ENCODE data around the gene PTDSS2. TPM values are rescaled to one million over a fixed set of nuclear protein-coding genes. Genes with fewer than 3 reads are reported as not detected.

PTDSS2 gene
- total and polyA plus RNA-seq, 2 of the 4 experiments (the other 2 are of a cell fraction), result 23.5 to 26.6 TPM

DNA sequence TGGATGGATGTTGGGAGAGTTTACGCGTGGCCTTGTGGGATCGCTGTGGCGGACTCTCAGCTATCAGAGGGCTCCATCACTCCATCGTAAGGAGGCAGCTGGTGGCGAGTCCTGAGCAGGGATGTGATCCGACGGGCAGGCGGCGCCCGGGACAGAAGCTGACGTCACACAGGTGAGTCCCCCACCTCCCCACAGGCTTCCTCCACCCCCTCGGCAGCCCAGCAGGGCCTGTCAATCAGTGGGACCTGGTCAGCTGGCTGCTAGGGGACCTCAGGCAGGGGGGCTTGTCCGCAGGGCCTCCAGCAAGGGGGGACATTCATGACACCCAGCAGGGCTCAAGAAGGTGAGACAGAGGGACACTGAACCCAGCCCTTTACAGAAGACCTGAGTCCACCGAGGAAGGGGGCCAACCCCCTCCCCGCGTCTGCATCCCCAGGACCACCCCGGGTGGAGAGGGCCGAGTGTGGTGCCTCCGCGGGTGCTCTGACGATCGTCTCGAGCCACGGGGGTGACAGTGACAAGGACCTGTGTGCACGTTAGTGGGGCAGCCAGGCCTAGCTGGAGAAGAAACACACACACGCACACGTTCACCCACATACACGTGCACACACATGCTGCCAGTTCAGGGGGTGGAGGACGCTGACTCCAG, 78.2 kb downstream of the PTDSS2 start:
- WGBS, 2 experiments (ENCODE audit: extremely low coverage in 2 of 2, insufficient read length in 1 of 2), result 72% methylated on average over 8 of the region's 30 CpGs; no CpG with 5 or more reads in 1 of the 2 experiments
- no TSS peak for BruUV-seq (replicated peaks)
- Histone ChIP-seq H2AK5ac (ENCODE audit: low read depth, low read length) (no peak overlapping the region), H3K36me3 (ENCODE audit: control insufficient read depth, insufficient read depth, low read length) (peaks cover 19% of the 10 kb centered on the region; the same call in 1 of the 2 replicates), H3K14ac (replicated peaks; ENCODE audit: low read depth, low read length) (no peak overlapping the region), H3K4me1 (ENCODE audit: control insufficient read depth, insufficient read depth, low read length) (no peaks in the 10 kb centered on the region), H2BK15ac (ENCODE audit: low read depth, low read length) (no peak overlapping the region), H3K9me1 (ENCODE audit: insufficient read depth, low read length) (no peaks in the 10 kb centered on the region), H3K4me3 (ENCODE audit: insufficient read depth, low read depth, low read length) (no peak overlapping the region), H3K4ac (ENCODE audit: low read depth, low read length) (no peak overlapping the region), H2BK5ac (ENCODE audit: low read depth, low read length, poor library complexity, severe bottlenecking) (no peak overlapping the region), H3K27me3 (ENCODE audit: control insufficient read depth, insufficient read depth, low read length) (no peaks in the 10 kb centered on the region), H3K27ac (ENCODE audit: insufficient read depth, low read length) (no peak overlapping the region), H3K9me3 (ENCODE audit: control insufficient read depth, insufficient read depth, low read length) (no peaks in the 10 kb centered on the region), H3K9ac (ENCODE audit: low read depth, low read length) (no peak overlapping the region), H2BK20ac (ENCODE audit: low read depth, low read length) (no peak overlapping the region), H4K20me1 (ENCODE audit: insufficient read depth, low read length) (peaks cover 8% of the 10 kb centered on the region), H2AFZ (replicated peaks; ENCODE audit: low read length, poor library complexity) (no peak overlapping the region), H4K5ac (ENCODE audit: low read depth, low read length) (no peak overlapping the region), H3K79me1 (ENCODE audit: low read depth in 1 of 2, low read length in 2 of 2) (peaks cover 0 to 7% of the 10 kb centered on the region in 2 experiments; a peak in 2 of 4 replicates), H4K91ac (ENCODE audit: insufficient read depth, low read depth, low read length) (no peak overlapping the region), H3K56ac (ENCODE audit: extremely low read depth, insufficient read depth, low read length) (no peak overlapping the region), H4K8ac (ENCODE audit: low read depth in 2 of 2, low read length in 2 of 2) (no peak overlapping the region), H2AK9ac (replicated peaks; ENCODE audit: low read depth, low read length, poor library complexity) (no peak overlapping the region), H3K4me2 (ENCODE audit: low read depth, low read length) (no peak overlapping the region), H3K18ac (ENCODE audit: low read depth, low read length) (no peak overlapping the region), H3K23ac (ENCODE audit: low read depth, low read length) (no peak overlapping the region), H2BK120ac (ENCODE audit: low read depth, low read length) (no peak overlapping the region)
- TF ChIP-seq MAZ (IDR thresholded peaks at IDR 0.05; ENCODE audit: borderline replicate concordance, low read depth, low read length) (no peak), RCOR1 (IDR thresholded peaks at IDR 0.05; ENCODE audit: insufficient replicate concordance, low read length) (no peak), POLR2A (IDR thresholded peaks at IDR 0.05; ENCODE audit: low read depth, low read length) (no peak), BHLHE40 (IDR thresholded peaks at IDR 0.05; ENCODE audit: low read depth, low read length) (no peak), RAD21 (IDR thresholded peaks at IDR 0.05; ENCODE audit: low read length) (no peak), NFE2L2 (IDR thresholded peaks at IDR 0.05; ENCODE audit: low read depth, low read length) (no peak), MXI1 (IDR thresholded peaks at IDR 0.05; ENCODE audit: borderline replicate concordance, low read depth, low read length) (no peak), SMC3 (IDR thresholded peaks at IDR 0.05; ENCODE audit: low read depth, low read length) (no peak), MAFK (IDR thresholded peaks at IDR 0.05; ENCODE audit: low read depth, low read length) (no peak), RFX5 (IDR thresholded peaks at IDR 0.05; ENCODE audit: low read depth, low read length) (no peak), CHD1 (IDR thresholded peaks at IDR 0.05; ENCODE audit: low read depth, low read length) (no peak), CEBPB (IDR thresholded peaks at IDR 0.05; ENCODE audit: low read depth, low read length) (no peak), FOS (IDR thresholded peaks at IDR 0.05; ENCODE audit: low read depth, low read length) (no peak)
- TF ChIP-seq, protein P1, sequence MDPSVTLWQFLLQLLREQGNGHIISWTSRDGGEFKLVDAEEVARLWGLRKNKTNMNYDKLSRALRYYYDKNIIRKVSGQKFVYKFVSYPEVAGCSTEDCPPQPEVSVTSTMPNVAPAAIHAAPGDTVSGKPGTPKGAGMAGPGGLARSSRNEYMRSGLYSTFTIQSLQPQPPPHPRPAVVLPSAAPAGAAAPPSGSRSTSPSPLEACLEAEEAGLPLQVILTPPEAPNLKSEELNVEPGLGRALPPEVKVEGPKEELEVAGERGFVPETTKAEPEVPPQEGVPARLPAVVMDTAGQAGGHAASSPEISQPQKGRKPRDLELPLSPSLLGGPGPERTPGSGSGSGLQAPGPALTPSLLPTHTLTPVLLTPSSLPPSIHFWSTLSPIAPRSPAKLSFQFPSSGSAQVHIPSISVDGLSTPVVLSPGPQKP (IDR thresholded peaks at IDR 0.05; ENCODE audit: borderline replicate concordance, low read depth, low read length), result no peak
- TF ChIP-seq, protein P2, sequence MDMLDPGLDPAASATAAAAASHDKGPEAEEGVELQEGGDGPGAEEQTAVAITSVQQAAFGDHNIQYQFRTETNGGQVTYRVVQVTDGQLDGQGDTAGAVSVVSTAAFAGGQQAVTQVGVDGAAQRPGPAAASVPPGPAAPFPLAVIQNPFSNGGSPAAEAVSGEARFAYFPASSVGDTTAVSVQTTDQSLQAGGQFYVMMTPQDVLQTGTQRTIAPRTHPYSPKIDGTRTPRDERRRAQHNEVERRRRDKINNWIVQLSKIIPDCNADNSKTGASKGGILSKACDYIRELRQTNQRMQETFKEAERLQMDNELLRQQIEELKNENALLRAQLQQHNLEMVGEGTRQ (IDR thresholded peaks at IDR 0.05; ENCODE audit: low read depth, low read length), result no peak
- TF ChIP-seq, protein P3, sequence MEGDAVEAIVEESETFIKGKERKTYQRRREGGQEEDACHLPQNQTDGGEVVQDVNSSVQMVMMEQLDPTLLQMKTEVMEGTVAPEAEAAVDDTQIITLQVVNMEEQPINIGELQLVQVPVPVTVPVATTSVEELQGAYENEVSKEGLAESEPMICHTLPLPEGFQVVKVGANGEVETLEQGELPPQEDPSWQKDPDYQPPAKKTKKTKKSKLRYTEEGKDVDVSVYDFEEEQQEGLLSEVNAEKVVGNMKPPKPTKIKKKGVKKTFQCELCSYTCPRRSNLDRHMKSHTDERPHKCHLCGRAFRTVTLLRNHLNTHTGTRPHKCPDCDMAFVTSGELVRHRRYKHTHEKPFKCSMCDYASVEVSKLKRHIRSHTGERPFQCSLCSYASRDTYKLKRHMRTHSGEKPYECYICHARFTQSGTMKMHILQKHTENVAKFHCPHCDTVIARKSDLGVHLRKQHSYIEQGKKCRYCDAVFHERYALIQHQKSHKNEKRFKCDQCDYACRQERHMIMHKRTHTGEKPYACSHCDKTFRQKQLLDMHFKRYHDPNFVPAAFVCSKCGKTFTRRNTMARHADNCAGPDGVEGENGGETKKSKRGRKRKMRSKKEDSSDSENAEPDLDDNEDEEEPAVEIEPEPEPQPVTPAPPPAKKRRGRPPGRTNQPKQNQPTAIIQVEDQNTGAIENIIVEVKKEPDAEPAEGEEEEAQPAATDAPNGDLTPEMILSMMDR (conservative IDR thresholded peaks at IDR 0.05; ENCODE audit: low read depth, low read length), result no peak
- ATAC-seq (ENCODE audit: low read depth) (no peak), DNase-seq (no peak)
- in situ Hi-C loops (cut with MboI; ENCODE audit: low sequenced_read_pairs), result no loop called here
- intact Hi-C loops (cut with micrococcal nuclease), result no loop called here
- dilution Hi-C loops (cut with HindIII; ENCODE audit: low sequenced_read_pairs, unreplicated experiment), result no loop called here
- CTCF ChIA-PET, result no interaction called here
- POLR2A ChIA-PET (ENCODE audit: unreplicated experiment), result no interaction called here
